Measurements from ENCODE around the gene HEY2. TPM values are rescaled to one million over a fixed set of nuclear protein-coding genes. Genes with fewer than 3 reads are reported as not detected.

Gene HEY2
- total RNA-seq, 4 donors from 2014 or later: 1.7 to 3.1 (median 2.3) TPM

- WGBS: 17% methylated on average over 32 of the region's 32 CpGs
- no peak for TF ChIP-seq EP300 (IDR thresholded peaks at IDR 0.05)
- peak; percentile 46 to 53 for TF ChIP-seq POLR2AphosphoS5 (IDR thresholded peaks at IDR 0.05)
- Histone ChIP-seq H3K4me3 (peak overlapping the region; percentile 76 to 79 (median 78)), H3K36me3 (no peaks in the 10 kb centered on the region), H3K27me3 (peaks cover 0 to 60% (median 7%) of the 10 kb centered on the region in 4 donors), H3K4me1 (peaks cover 0 to 46% (median 40%) of the 10 kb centered on the region in 4 donors), H3K9me3 (no peaks in the 10 kb centered on the region), H3K27ac (replicated peaks in 1 of 4) (peak overlapping the region; percentile 85 to 90 (median 88))
- intact Hi-C loops (cut with DNase I): no loop called here
- DNase-seq (ENCODE audit: extremely low spot score): no peak
Measured at GRCh38 chr6:125746731-125747588, 2.5 kb upstream of the HEY2 start.

- Histone ChIP-seq H3K27me3 (peaks cover 0 to 67% (median 7%) of the 10 kb centered on the region in 4 donors), H3K4me3 (peak overlapping the region; percentile 76 to 79 (median 78)), H3K9me3 (no peaks in the 10 kb centered on the region), H3K27ac (replicated peaks in 1 of 4) (peak overlapping the region; percentile 85 to 90 (median 88)), H3K36me3 (no peaks in the 10 kb centered on the region), H3K4me1 (peaks cover 0 to 46% (median 40%) of the 10 kb centered on the region in 4 donors)
- WGBS: 2% methylated on average over 28 of the region's 76 CpGs
- intact Hi-C loops (cut with DNase I): no loop called here
- no peak for TF ChIP-seq CTCF (IDR thresholded peaks at IDR 0.05)
- TF ChIP-seq POLR2AphosphoS5 (IDR thresholded peaks at IDR 0.05): no peak
- TF ChIP-seq EP300 (IDR thresholded peaks at IDR 0.05): no peak
- no peak for TF ChIP-seq POLR2A (IDR thresholded peaks at IDR 0.05; ENCODE audit: low read depth)
- no peak for DNase-seq (ENCODE audit: extremely low spot score)
Measured at GRCh38 chr6:125747589-125748405, 1.6 kb upstream of the HEY2 start.

- Histone ChIP-seq H3K4me1 (peaks cover 0 to 46% (median 40%) of the 10 kb centered on the region in 4 donors), H3K27me3 (peaks cover 0 to 75% (median 7%) of the 10 kb centered on the region in 4 donors), H3K9me3 (no peaks in the 10 kb centered on the region), H3K4me3 (peak overlapping the region; percentile 76 to 79 (median 78)), H3K27ac (replicated peaks in 1 of 4) (peak overlapping the region; percentile 85 to 90 (median 88)), H3K36me3 (no peaks in the 10 kb centered on the region)
- intact Hi-C loops (cut with DNase I): no loop called here
- TF ChIP-seq CTCF (IDR thresholded peaks at IDR 0.05): peak in 1 of 3 experiments; percentile 13
- no peak for TF ChIP-seq POLR2AphosphoS5 (IDR thresholded peaks at IDR 0.05)
- WGBS: 1% methylated on average over 41 of the region's 42 CpGs
- no peak for DNase-seq (ENCODE audit: extremely low spot score)
Measured at GRCh38 chr6:125748406-125749172, 843 bp upstream of the HEY2 start.

GRCh38 chr6:125749865-125750691 lies 646 bp downstream of the HEY2 start:
- Histone ChIP-seq H3K36me3 (peaks cover 0 to 6% (median 2%) of the 10 kb centered on the region in 4 donors), H3K4me1 (peaks cover 0 to 46% (median 40%) of the 10 kb centered on the region in 4 donors), H3K27me3 (peaks cover 0 to 81% (median 9%) of the 10 kb centered on the region in 4 donors), H3K4me3 (peak overlapping the region; percentile 76 to 79 (median 78)), H3K9me3 (no peaks in the 10 kb centered on the region), H3K27ac (replicated peaks in 1 of 4) (peak overlapping the region; percentile 85 to 90 (median 88))
- DNase-seq (ENCODE audit: extremely low spot score): no peak
- intact Hi-C loops (cut with DNase I): loop anchor here (5.0 kb wide), 1 partner anchor 438 kb away; no protein-coding TSS in a partner anchor
- 5% methylated on average over 35 of the region's 35 CpGs for WGBS
- no peak for TF ChIP-seq EP300 (IDR thresholded peaks at IDR 0.05)
- TF ChIP-seq POLR2A (IDR thresholded peaks at IDR 0.05; ENCODE audit: low read depth): no peak
- no peak for TF ChIP-seq POLR2AphosphoS5 (IDR thresholded peaks at IDR 0.05)
- TF ChIP-seq CTCF (IDR thresholded peaks at IDR 0.05): no peak
